HFF-Myc (cell line): ENCODE data around the gene CCDC183.

Source experiments
- DNase-seq: peaks from one replicate; pipeline ENCODE4 v3.0.0-alpha.2; 2011; ENCODE audit warnings: low read depth; ENCODE audit errors: extremely low read depth
- H3K4me3 ChIP-seq: replicated peaks from 2 replicates; pipeline ENCODE4 v1.5.1; 2011; ENCODE audit warnings: low read depth, mild to moderate bottlenecking, control low read depth, low read length
- TF ChIP-seq, protein P1 (sequence below): IDR thresholded peaks from 2 replicates; pipeline ENCODE4 v1.5.1; 2012; ENCODE audit warnings: mild to moderate bottlenecking, low read depth, low read length, control low read depth; ENCODE audit errors: missing control alignments

CCDC183 gene

GRCh38 chr9:136796238-136796774, at the start of gene CCDC183:
Gene CCDC183 (plus strand): TSS chr9:136796338. CDS start chr9:136796398, 60 bp downstream.
- no peak for DNase-seq
- TF ChIP-seq, protein P1, sequence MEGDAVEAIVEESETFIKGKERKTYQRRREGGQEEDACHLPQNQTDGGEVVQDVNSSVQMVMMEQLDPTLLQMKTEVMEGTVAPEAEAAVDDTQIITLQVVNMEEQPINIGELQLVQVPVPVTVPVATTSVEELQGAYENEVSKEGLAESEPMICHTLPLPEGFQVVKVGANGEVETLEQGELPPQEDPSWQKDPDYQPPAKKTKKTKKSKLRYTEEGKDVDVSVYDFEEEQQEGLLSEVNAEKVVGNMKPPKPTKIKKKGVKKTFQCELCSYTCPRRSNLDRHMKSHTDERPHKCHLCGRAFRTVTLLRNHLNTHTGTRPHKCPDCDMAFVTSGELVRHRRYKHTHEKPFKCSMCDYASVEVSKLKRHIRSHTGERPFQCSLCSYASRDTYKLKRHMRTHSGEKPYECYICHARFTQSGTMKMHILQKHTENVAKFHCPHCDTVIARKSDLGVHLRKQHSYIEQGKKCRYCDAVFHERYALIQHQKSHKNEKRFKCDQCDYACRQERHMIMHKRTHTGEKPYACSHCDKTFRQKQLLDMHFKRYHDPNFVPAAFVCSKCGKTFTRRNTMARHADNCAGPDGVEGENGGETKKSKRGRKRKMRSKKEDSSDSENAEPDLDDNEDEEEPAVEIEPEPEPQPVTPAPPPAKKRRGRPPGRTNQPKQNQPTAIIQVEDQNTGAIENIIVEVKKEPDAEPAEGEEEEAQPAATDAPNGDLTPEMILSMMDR = no peak
- H3K4me3 ChIP-seq = no peak within 1 kb of the TSS

DNA sequence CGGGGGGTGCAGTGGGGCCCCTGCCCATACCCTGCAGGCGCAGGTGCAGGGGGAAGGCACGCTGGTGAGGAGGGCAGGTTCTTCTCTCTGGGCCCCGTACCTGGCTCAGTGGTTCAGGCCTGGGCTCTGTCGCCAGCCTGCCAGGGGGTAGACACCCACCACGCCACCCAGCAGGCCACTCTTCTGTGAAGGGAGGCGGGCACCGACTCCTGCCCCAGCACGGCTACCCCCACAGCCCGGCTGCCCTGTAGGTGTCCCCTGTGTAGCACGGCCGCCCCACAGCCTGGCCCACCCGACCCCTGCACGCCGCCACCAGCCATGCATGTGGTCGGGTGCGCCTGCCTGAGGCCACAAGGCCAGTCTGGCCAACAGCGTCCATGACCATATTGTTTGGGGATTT, 49.5 kb upstream of the CCDC183 start:
- TF ChIP-seq, protein P1 = no peak
- H3K4me3 ChIP-seq = no peak overlapping the region
- no peak for DNase-seq

- TF ChIP-seq, protein P1 = no peak
- no peak for DNase-seq
These were observed 48.7 kb upstream of the CCDC183 start for GRCh38 chr9:136747161-136748060.

GRCh38 chr9:136748201-136748600, 47.9 kb upstream of the CCDC183 start, which contains the start of gene LCN6:
Gene LCN6 (minus strand): TSS chr9:136748525. CDS start chr9:136748483, 42 bp downstream.
- no peak for DNase-seq
- TF ChIP-seq, protein P1 = no peak
- H3K4me3 ChIP-seq = no peak within 1 kb of the TSS

More at GRCh38 chr9:136747161-136748060, 48.7 kb upstream of the CCDC183 start:
- no peak overlapping the region for H3K4me3 ChIP-seq

DNA sequence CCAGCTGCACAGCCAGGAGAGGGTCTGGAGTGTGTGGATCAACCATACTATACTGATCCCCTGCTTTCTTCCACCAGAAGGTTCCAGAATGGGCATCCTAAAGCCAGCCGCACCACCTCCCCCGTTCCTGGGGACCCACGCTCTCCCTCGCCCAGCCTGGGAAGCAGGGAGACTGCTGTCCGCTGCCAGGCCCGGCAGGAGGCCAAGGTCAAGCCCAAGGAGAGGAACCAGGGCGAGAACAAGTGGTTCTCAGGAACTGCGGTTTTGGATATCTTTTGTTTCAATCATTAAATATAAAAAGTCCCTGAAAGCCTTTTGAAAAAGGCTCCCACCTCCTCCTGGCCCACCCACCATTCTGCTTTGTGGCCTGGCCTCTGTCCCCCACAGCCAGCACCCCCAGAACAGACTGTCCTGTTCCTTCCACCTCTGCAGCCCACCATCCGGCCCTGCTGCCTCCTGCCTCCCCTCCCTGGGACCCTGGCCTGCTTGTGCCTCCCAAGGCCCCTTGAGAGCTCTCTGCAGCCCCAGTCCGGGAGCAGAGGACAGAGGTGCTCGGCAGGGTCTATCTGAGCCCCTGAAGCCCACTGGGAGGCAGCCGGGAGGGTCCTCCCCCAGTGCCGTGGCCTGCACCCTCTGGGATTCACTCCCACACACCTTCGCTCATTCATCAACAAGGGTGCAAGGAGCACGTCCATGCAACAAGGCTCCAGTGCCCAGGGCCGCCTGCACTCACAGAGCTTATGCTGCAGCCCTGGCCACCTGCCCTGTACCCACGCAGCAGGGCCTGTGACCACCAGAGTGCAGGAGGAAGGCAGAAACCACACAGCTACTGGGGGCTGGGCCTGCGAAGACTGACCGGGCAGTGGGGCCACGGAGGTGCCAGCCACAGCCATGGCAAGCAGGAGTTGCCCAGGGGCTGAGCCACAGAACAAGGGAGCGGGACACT, 47.2 kb upstream of the CCDC183 start:
- H3K4me3 ChIP-seq = no peak overlapping the region
- DNase-seq = no peak
- TF ChIP-seq, protein P1 = no peak

- no peak overlapping the region for H3K4me3 ChIP-seq
- DNase-seq = no peak
- TF ChIP-seq, protein P1 = no peak
These were observed 45.6 kb upstream of the CCDC183 start for GRCh38 chr9:136750526-136750925.
